HG03175 (cell line): ENCODE measurements around the gene CNIH2.
"Not testable (repeated sequence)": the region's sequence is repeated elsewhere in the genome, so short reads cannot be mapped to it uniquely, and the experiment has no call there.

Source experiments
- ATAC-seq: cut with Tn5 transposase; IDR thresholded peaks from one replicate; pipeline ENCODE4 v1.9.1; 2021; ENCODE audit warnings: mild to moderate bottlenecking, moderate library complexity; ENCODE audit not compliant: unreplicated experiment

CNIH2 gene

GRCh38 chr11:66313321-66314185, 35.6 kb downstream of the CNIH2 start:
- no peak for ATAC-seq

- ATAC-seq = no peak
These were observed 36.2 kb downstream of the CNIH2 start for GRCh38 chr11:66314186-66314501.

GRCh38 chr11:66314561-66315497, 36.9 kb downstream of the CNIH2 start:
- no peak for ATAC-seq

GRCh38 chr11:66315498-66315885, 37.5 kb downstream of the CNIH2 start:
- no peak for ATAC-seq

- no peak for ATAC-seq
These were observed 38.2 kb downstream of the CNIH2 start for GRCh38 chr11:66315921-66316811.

- ATAC-seq = no peak
These were observed 38.9 kb downstream of the CNIH2 start, which contains the start of gene CD248 for GRCh38 chr11:66316849-66317251. Gene CD248 (minus strand): TSS chr11:66317044. CDS start chr11:66317027, 17 bp downstream.

- ATAC-seq = no peak
These were observed 39.3 kb downstream of the CNIH2 start for GRCh38 chr11:66317322-66317722.

GRCh38 chr11:66317723-66318599, 40.0 kb downstream of the CNIH2 start:
- ATAC-seq = no peak

- ATAC-seq = no peak
These were observed 40.6 kb downstream of the CNIH2 start for GRCh38 chr11:66318600-66318970.

GRCh38 chr11:66320289-66320688, 42.3 kb downstream of the CNIH2 start:
- ATAC-seq = not testable (repeated sequence)

- not testable (repeated sequence) for ATAC-seq
These were observed 42.8 kb downstream of the CNIH2 start for GRCh38 chr11:66320748-66321147.

- no peak for ATAC-seq
These were observed 43.6 kb downstream of the CNIH2 start for GRCh38 chr11:66321606-66322005.

GRCh38 chr11:66322732-66323427, 44.9 kb downstream of the CNIH2 start:
- ATAC-seq = no peak

GRCh38 chr11:66323684-66324083, 45.7 kb downstream of the CNIH2 start:
- ATAC-seq = no peak

GRCh38 chr11:66324664-66325063, 46.7 kb downstream of the CNIH2 start:
- ATAC-seq = no peak

- ATAC-seq = no peak
These were observed 47.3 kb downstream of the CNIH2 start for GRCh38 chr11:66325263-66325671.

GRCh38 chr11:66326261-66327111, 48.5 kb downstream of the CNIH2 start:
- no peak for ATAC-seq
